Ascending aorta (tissue), 2 donors: ENCODE results near the gene FOXD2. TPM values are rescaled to one million over a fixed set of nuclear protein-coding genes. Genes with fewer than 3 reads are reported as not detected.

Source experiments
- DNase-seq, 2 donors: peaks; one replicate each; pipeline ENCODE4 v3.0.0-alpha.2; 2019; ENCODE audit warnings: low spot score in 2 of 2
- H3K27ac ChIP-seq, 2 donors: fragments of 200-600 bp; sonication (generic); one replicate each; pipeline ENCODE4 v1.5.1; 2016 to 2017; ENCODE audit warnings: mild to moderate bottlenecking in 1 of 2
- H3K27me3 ChIP-seq: fragments of 200-600 bp; sonication (generic); one replicate; pipeline ENCODE4 v1.5.1; 2017
- H3K36me3 ChIP-seq, 2 donors: fragments of 200-600 bp; sonication (generic); one replicate each; pipeline ENCODE4 v1.5.1; 2016
- H3K4me1 ChIP-seq, 2 donors: fragments of 200-600 bp; sonication (generic); one replicate each; pipeline ENCODE4 v1.5.1; 2016 to 2017; ENCODE audit warnings: mild to moderate bottlenecking in 1 of 2
- H3K4me3 ChIP-seq, 2 donors: fragments of 200-600 bp; sonication (generic); one replicate each; pipeline ENCODE4 v1.5.1; 2016 to 2017; ENCODE audit warnings: mild to moderate bottlenecking in 1 of 2
- H3K9me3 ChIP-seq, 2 donors: fragments of 200-600 bp; sonication (generic); one replicate each; pipeline ENCODE4 v1.5.1; 2016
- intact Hi-C: fragments of 100-400 bp; cut with DNase I; formaldehyde crosslinking; loops from one replicate; pipeline ENCODE4 v1.15.1; 2023
- total RNA-seq: library from RNA; depleted of rRNA; stranded (reverse); fragments of >200 nt; gene quantifications from one replicate; pipeline ENCODE4 v1.1.0, GENCODE V29; 2016
- TF ChIP-seq, protein P1 (sequence below), 3 experiments: fragments of 200-600 bp in 2 of 3; fragments of 450-650 bp in 1 of 3; sonication (generic) in 2 of 3; IDR thresholded peaks; one replicate each; pipeline ENCODE4 v1.5.1; 2016 to 2019; ENCODE audit warnings: antibody characterized with exemption in 3 of 3, mild to moderate bottlenecking in 1 of 3, moderate library complexity in 1 of 3

The FOXD2 gene
- total RNA-seq, 1 donor from 2014 or later = 1.3 TPM

- intact Hi-C loops = no loop called here
- H3K9me3 ChIP-seq = no peaks in the 10 kb centered on the region
- no peak for DNase-seq
- peak overlapping the region; percentile 44 to 46 for H3K4me3 ChIP-seq
- peaks cover 0 to 5% of the 10 kb centered on the region in 2 donors for H3K4me1 ChIP-seq
- no peaks in the 10 kb centered on the region for H3K27me3 ChIP-seq
- H3K36me3 ChIP-seq = no peaks in the 10 kb centered on the region
- H3K27ac ChIP-seq = no peak overlapping the region
- TF ChIP-seq, protein P1, sequence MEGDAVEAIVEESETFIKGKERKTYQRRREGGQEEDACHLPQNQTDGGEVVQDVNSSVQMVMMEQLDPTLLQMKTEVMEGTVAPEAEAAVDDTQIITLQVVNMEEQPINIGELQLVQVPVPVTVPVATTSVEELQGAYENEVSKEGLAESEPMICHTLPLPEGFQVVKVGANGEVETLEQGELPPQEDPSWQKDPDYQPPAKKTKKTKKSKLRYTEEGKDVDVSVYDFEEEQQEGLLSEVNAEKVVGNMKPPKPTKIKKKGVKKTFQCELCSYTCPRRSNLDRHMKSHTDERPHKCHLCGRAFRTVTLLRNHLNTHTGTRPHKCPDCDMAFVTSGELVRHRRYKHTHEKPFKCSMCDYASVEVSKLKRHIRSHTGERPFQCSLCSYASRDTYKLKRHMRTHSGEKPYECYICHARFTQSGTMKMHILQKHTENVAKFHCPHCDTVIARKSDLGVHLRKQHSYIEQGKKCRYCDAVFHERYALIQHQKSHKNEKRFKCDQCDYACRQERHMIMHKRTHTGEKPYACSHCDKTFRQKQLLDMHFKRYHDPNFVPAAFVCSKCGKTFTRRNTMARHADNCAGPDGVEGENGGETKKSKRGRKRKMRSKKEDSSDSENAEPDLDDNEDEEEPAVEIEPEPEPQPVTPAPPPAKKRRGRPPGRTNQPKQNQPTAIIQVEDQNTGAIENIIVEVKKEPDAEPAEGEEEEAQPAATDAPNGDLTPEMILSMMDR (IDR thresholded peaks at IDR 0.05) = no peak
Measured at GRCh38 chr1:47444297-47444561, 6.4 kb downstream of the FOXD2 start.

GRCh38 chr1:47444562-47445465 is 7.0 kb downstream of the FOXD2 start:
- H3K4me3 ChIP-seq = peak overlapping the region; percentile 44 to 46

DNA sequence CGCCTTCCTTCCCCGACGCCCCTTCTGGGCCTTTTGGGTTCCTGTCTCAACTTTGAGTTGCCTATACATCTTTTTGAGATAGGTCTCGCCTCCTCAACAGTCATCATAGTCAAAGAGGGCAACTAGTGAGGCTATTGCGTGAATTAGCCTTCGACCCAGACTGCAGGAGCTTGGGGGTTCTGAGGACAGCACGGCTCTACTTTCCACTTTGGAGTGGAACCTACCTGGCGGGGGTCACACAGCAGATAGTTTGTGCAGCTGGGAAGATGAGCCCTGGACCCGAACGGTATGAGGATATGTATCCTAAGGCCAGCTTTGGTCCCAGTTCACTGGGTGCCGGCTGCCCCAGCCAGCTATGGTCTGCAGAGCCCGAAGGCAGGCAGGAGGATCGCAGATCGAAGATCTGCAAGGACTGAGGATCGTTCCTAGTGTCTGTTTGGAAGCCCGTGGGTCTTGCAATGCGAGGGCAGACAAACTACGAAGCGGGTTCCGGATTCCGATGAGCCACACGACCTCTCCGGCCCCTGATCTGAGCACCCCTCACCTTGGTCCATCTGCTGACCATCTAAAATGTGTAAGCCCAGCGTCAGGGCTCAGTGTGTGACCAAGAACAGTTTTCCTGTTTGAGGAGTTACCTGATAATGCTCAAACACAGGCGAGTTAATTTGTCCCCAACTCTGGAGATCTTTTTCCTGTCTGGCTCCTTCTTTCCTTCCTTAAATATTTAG is 8.1 kb downstream of the FOXD2 start:
- TF ChIP-seq, protein P1 (IDR thresholded peaks at IDR 0.05) = no peak
- intact Hi-C loops = no loop called here
- Histone ChIP-seq H3K27me3 (no peaks in the 10 kb centered on the region), H3K4me1 (no peaks in the 10 kb centered on the region), H3K4me3 (no peak overlapping the region), H3K36me3 (no peaks in the 10 kb centered on the region), H3K27ac (no peak overlapping the region), H3K9me3 (no peaks in the 10 kb centered on the region)
- DNase-seq = no peak

More at GRCh38 chr1:47444562-47445465, 7.0 kb downstream of the FOXD2 start:
- DNase-seq = no peak
- H3K36me3 ChIP-seq = no peaks in the 10 kb centered on the region
- H3K9me3 ChIP-seq = no peaks in the 10 kb centered on the region
- no peaks in the 10 kb centered on the region for H3K4me1 ChIP-seq
- intact Hi-C loops = no loop called here
- no peaks in the 10 kb centered on the region for H3K27me3 ChIP-seq
- H3K27ac ChIP-seq = no peak overlapping the region
- TF ChIP-seq, protein P1 (IDR thresholded peaks at IDR 0.05) = no peak

DNA sequence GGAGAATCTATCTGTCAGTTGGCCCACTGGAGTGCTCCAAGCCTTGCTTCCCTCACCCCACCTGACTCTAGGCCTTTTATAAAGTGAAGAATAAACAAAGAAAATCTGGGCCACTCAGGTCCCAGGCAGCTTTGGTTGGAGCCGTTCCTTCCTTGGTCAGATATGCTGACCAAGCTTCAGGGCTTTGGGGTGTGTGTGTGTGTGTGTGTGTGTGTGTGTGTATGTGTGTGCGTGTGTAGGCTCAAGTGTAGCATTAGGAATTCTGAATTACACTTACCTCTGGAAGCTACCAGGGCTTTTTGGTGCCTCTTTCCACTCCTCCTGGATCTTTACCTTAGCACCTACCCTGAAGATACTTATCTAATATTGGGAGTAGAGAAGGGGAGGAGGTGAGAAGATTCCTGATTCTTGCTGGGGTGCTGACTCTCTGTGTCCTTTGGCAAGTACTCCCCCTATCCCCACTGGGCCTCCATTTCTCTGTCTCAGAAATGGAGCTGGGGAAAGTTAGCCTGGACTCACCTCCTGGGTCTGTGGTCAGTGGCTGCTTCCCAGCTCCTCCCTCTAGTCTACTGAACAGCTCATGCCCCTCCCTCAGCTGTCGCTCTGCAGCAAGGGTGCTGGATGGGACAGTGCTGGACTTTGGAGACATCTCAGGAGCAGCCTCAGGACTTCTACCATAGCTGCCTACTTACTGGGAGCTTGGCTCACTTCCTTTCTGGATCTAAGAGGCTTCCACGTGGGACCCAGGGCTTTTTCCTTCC is 10.8 kb downstream of the FOXD2 start:
- TF ChIP-seq, protein P1 (IDR thresholded peaks at IDR 0.05) = no peak

GRCh38 chr1:47449822-47450552 is 12.1 kb downstream of the FOXD2 start:
- H3K27me3 ChIP-seq = no peaks in the 10 kb centered on the region
- intact Hi-C loops = no loop called here
- no peaks in the 10 kb centered on the region for H3K9me3 ChIP-seq
- TF ChIP-seq, protein P1 (IDR thresholded peaks at IDR 0.05) = peak in 2 of 3 experiments; percentile 28 to 30
- H3K36me3 ChIP-seq = no peaks in the 10 kb centered on the region
- H3K4me3 ChIP-seq = no peak overlapping the region
- DNase-seq = no peak
- H3K27ac ChIP-seq = no peak overlapping the region
- no peaks in the 10 kb centered on the region for H3K4me1 ChIP-seq

More for the DNA sequence above, 10.8 kb downstream of the FOXD2 start:
- no peak overlapping the region for H3K27ac ChIP-seq
- no peak for DNase-seq
- H3K4me3 ChIP-seq = no peak overlapping the region
- H3K4me1 ChIP-seq = no peaks in the 10 kb centered on the region
- no peaks in the 10 kb centered on the region for H3K36me3 ChIP-seq
- intact Hi-C loops = no loop called here
- H3K27me3 ChIP-seq = no peaks in the 10 kb centered on the region
- H3K9me3 ChIP-seq = no peaks in the 10 kb centered on the region
